Endothelial cell of umbilical vein (primary cell): Measurements from ENCODE around the gene PDIA4. TPM values are rescaled to one million over a fixed set of nuclear protein-coding genes. Genes with fewer than 3 reads are reported as not detected.

ENCODE experiments used
- BruUV-seq: library from RNA; stranded (reverse); fragments of 400-500 nt; replicated peaks from 2 replicates; lab custom pipeline; 2021; lab: Mats Ljungman, UMichigan
- CTCF ChIA-PET: fragments of 300-600, 350-600 bp; sonication (Branson Sonifier 250); formaldehyde crosslinking; loops from one replicate; lab custom pipeline; 2021; ENCODE audit warnings: antibody characterized with exemption, inconsistent platforms; lab: Charles Lee
- POLR2A ChIA-PET: fragments of 300-600, 350-600 bp; sonication (Branson Sonifier 250); formaldehyde crosslinking; loops from one replicate; lab custom pipeline; 2021; ENCODE audit warnings: antibody characterized with exemption, inconsistent platforms; lab: Charles Lee
- DNase-seq: peaks from one replicate; pipeline ENCODE4 v3.0.0-alpha.2; 2011; ENCODE audit warnings: low read depth, low spot score
- FAIRE-seq: peaks from 2 replicates; lab custom pipeline; 2011; peaks lifted over from hg19 to GRCh38; lab: Jason Lieb, UNC
- H2AFZ ChIP-seq: 2 replicates; pipeline ENCODE4 v1.6.0; 2012; ENCODE audit warnings: low read depth, low read length, control low read depth, inconsistent platforms
- H3K27ac ChIP-seq: 2 replicates; pipeline ENCODE4 v1.5.1; 2011; ENCODE audit warnings: low read depth, mild to moderate bottlenecking, control low read depth, low read length, moderate library complexity; ENCODE audit not compliant: insufficient read depth
- H3K27me3 ChIP-seq, 2 experiments: 2 replicates each; pipeline versions ENCODE4 v1.6.0 to v1.6.1; 2011; ENCODE audit warnings: low read length in 2 of 2, mixed read lengths in 1 of 2; ENCODE audit not compliant: control insufficient read depth in 2 of 2, insufficient read depth in 2 of 2
- H3K36me3 ChIP-seq, 2 experiments: 2 replicates in 1 of 2; 3 replicates in 1 of 2; pipeline ENCODE4 v1.5.1; 2011; ENCODE audit warnings: low read length in 2 of 2, mild to moderate bottlenecking in 1 of 2, moderate library complexity in 1 of 2; ENCODE audit not compliant: control insufficient read depth in 2 of 2, insufficient read depth in 2 of 2; ENCODE audit errors: extremely low read depth in 1 of 2
- H3K4me1 ChIP-seq: 3 replicates; pipeline ENCODE4 v1.5.1; 2011; ENCODE audit warnings: mild to moderate bottlenecking, low read length; ENCODE audit not compliant: control insufficient read depth, insufficient read depth; ENCODE audit errors: extremely low read depth
- H3K4me2 ChIP-seq: 2 replicates; pipeline ENCODE4 v1.6.1; 2011; ENCODE audit warnings: low read length, control low read depth, mixed read lengths; ENCODE audit not compliant: insufficient read depth
- H3K4me3 ChIP-seq, 3 experiments: fragments of 200-600 bp in 1 of 3; sonication (generic), shearing (Covaris generic) in 1 of 3; replicated peaks in 1 of 3; 2 replicates each; pipeline ENCODE4 v1.5.1; 2011 to 2016; ENCODE audit warnings: control low read depth in 3 of 3, low read length in 3 of 3, mild to moderate bottlenecking in 2 of 3, inconsistent platforms in 1 of 3, low read depth in 1 of 3, moderate library complexity in 1 of 3; ENCODE audit not compliant: insufficient read depth in 1 of 3
- H3K79me2 ChIP-seq: 2 replicates; pipeline ENCODE4 v1.6.0; 2012; ENCODE audit warnings: low read length, inconsistent platforms; ENCODE audit not compliant: control insufficient read depth, insufficient read depth
- H3K9ac ChIP-seq: replicated peaks from 2 replicates; pipeline ENCODE3; 2011; ENCODE audit warnings: low read length, control low read depth; ENCODE audit not compliant: insufficient read depth; ENCODE audit errors: extremely low read depth
- H3K9me1 ChIP-seq: replicated peaks from 3 replicates; pipeline ENCODE4 v1.6.0; 2011; ENCODE audit warnings: mild to moderate bottlenecking, low read length; ENCODE audit not compliant: control insufficient read depth, insufficient read depth; ENCODE audit errors: extremely low read depth
- H3K9me3 ChIP-seq: replicated peaks from 2 replicates; pipeline ENCODE4 v1.5.1; 2012; ENCODE audit warnings: low read length, inconsistent platforms; ENCODE audit not compliant: control insufficient read depth, insufficient read depth
- H4K20me1 ChIP-seq: replicated peaks from 2 replicates; pipeline ENCODE3; 2011; ENCODE audit warnings: mild to moderate bottlenecking, low read length; ENCODE audit not compliant: control insufficient read depth, insufficient read depth; ENCODE audit errors: extremely low read depth
- EZH2 ChIP-seq: IDR thresholded peaks from 2 replicates; pipeline ENCODE4 v1.6.1; 2012; ENCODE audit warnings: borderline replicate concordance, low read depth, mild to moderate bottlenecking, moderate library complexity, low read length, inconsistent platforms; ENCODE audit not compliant: severe bottlenecking
- FOS ChIP-seq: IDR thresholded peaks from 2 replicates; pipeline ENCODE4 v1.6.1; 2011; ENCODE audit warnings: mild to moderate bottlenecking, low read length, moderate library complexity, borderline replicate concordance; ENCODE audit not compliant: insufficient read depth
- GATA2 ChIP-seq: IDR thresholded peaks from 2 replicates; pipeline ENCODE4 v1.7.0; 2011; ENCODE audit warnings: low read depth, mild to moderate bottlenecking, moderate library complexity, mixed read lengths, low read length; ENCODE audit not compliant: insufficient read length, insufficient read depth
- JUN ChIP-seq: IDR thresholded peaks from 2 replicates; pipeline ENCODE4 v1.6.1; 2011; ENCODE audit warnings: borderline replicate concordance, low read depth; ENCODE audit not compliant: insufficient read length, insufficient read depth
- MYC ChIP-seq: IDR thresholded peaks from one replicate; pipeline ENCODE4 v1.6.1; 2011; ENCODE audit warnings: mild to moderate bottlenecking, low read depth, low read length
- POLR2A ChIP-seq: IDR thresholded peaks from 2 replicates; pipeline ENCODE4 v1.6.1; 2012; ENCODE audit warnings: low read depth, mild to moderate bottlenecking, control low read depth, low read length
- POLR2AphosphoS5 ChIP-seq: IDR thresholded peaks from 2 replicates; pipeline ENCODE4 v1.6.1; 2012; ENCODE audit warnings: low read depth, mild to moderate bottlenecking, control low read depth, low read length, moderate library complexity; ENCODE audit not compliant: insufficient read depth
- dilution Hi-C: fragments of 300-500 bp; cut with MboI; formaldehyde crosslinking; loops from one replicate; pipeline ENCODE4 v1.15.0; 2019; ENCODE audit warnings: low sequenced_read_pairs; ENCODE audit not compliant: extremely low pct_ligation_motif_present
- intact Hi-C: fragments of 100-400 bp; cut with micrococcal nuclease; formaldehyde crosslinking; loops from one replicate; pipeline ENCODE4 v1.10.0; 2022
- polyA plus RNA-seq, 4 experiments: library from polyadenylated mRNA; depleted of rRNA in 3 of 4; stranded (reverse) in 3 of 4; unstranded in 1 of 4; fragments of >200 nt; gene quantifications; 2 replicates each; pipeline versions ENCODE4 v1.2.1 to v1.2.3, GENCODE V29; 2011 to 2012; ENCODE audit warnings: missing spikeins in 1 of 4
- total RNA-seq: library from RNA; stranded (reverse); gene quantifications from 2 replicates; pipeline ENCODE4 v1.2.3, GENCODE V29; 2021
- TF ChIP-seq, protein P1 (sequence below), 2 donors: IDR thresholded peaks; 1 replicate in 1 of 2; 2 replicates in 1 of 2; pipeline ENCODE4 v1.5.1; 2011; ENCODE audit warnings: low read length in 2 of 2, mild to moderate bottlenecking in 2 of 2, moderate library complexity in 2 of 2, control low read depth in 1 of 2, inconsistent platforms in 1 of 2, low read depth in 1 of 2; ENCODE audit not compliant: insufficient read depth in 1 of 2; ENCODE audit errors: extremely low read depth in 1 of 2
- TF ChIP-seq, protein P2 (sequence below): IDR thresholded peaks from 2 replicates; pipeline ENCODE4 v1.6.1; 2011; ENCODE audit not compliant: insufficient read depth, insufficient read length

The PDIA4 gene
- total and polyA plus RNA-seq, 2 donors (not counting 3 experiments of a cell fraction or from before 2014, with no cell fraction given), result 217 to 308 TPM

DNA sequence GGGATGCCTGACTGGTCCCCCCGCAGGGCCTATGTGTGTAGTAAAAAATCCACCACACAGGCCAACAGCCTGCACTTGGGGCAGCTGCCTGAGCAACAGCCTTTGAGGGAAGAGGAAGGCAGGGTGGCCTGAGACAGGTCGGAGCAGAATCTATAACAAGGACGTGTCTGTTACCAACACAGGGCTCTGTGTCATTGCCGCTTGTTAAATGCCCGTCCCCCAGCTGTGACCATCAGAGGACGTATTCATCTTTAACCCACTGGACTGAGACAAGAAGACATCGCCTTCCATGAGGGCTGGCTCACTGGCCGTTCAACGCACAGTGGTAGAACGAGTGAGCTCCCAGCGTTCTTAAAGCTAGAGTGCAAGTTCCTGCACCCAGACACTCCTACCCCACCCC is 7.8 kb downstream of the PDIA4 start:
- no peak for FAIRE-seq
- no peaks in the 10 kb centered on the region for H4K20me1 ChIP-seq
- no peaks in the 10 kb centered on the region for H3K27me3 ChIP-seq
- no peak overlapping the region for H3K9ac ChIP-seq
- no TSS peak for BruUV-seq
- no peak overlapping the region for H3K4me2 ChIP-seq
- no peak overlapping the region for H3K4me3 ChIP-seq
- dilution Hi-C loops (no loop called here), intact Hi-C loops (loop anchor here (10.0 kb wide), 1 partner anchor 474 kb away; the partner anchor contains the start of gene ZNF746)
- ChIA-PET POLR2A (no interaction called here), CTCF (no interaction called here)
- no peaks in the 10 kb centered on the region for H3K9me1 ChIP-seq
- no peak for TF ChIP-seq GATA2
- no peak for TF ChIP-seq EZH2
- no peak for TF ChIP-seq FOS
- TF ChIP-seq, protein P1, sequence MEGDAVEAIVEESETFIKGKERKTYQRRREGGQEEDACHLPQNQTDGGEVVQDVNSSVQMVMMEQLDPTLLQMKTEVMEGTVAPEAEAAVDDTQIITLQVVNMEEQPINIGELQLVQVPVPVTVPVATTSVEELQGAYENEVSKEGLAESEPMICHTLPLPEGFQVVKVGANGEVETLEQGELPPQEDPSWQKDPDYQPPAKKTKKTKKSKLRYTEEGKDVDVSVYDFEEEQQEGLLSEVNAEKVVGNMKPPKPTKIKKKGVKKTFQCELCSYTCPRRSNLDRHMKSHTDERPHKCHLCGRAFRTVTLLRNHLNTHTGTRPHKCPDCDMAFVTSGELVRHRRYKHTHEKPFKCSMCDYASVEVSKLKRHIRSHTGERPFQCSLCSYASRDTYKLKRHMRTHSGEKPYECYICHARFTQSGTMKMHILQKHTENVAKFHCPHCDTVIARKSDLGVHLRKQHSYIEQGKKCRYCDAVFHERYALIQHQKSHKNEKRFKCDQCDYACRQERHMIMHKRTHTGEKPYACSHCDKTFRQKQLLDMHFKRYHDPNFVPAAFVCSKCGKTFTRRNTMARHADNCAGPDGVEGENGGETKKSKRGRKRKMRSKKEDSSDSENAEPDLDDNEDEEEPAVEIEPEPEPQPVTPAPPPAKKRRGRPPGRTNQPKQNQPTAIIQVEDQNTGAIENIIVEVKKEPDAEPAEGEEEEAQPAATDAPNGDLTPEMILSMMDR (IDR thresholded peaks at IDR 0.05; ENCODE audit: extremely low read depth in 1 of 2, insufficient read depth in 1 of 2, low read depth in 1 of 2, low read length in 2 of 2), result no peak
- no peak for TF ChIP-seq MYC
- TF ChIP-seq POLR2AphosphoS5, result no peak
- TF ChIP-seq, protein P2, sequence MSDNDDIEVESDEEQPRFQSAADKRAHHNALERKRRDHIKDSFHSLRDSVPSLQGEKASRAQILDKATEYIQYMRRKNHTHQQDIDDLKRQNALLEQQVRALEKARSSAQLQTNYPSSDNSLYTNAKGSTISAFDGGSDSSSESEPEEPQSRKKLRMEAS, result no peak
- TF ChIP-seq POLR2A, result no peak
- TF ChIP-seq JUN, result no peak
- DNase-seq, result no peak
- no peak overlapping the region for H2AFZ ChIP-seq
- H3K27ac ChIP-seq, result no peak overlapping the region
- no peaks in the 10 kb centered on the region for H3K9me3 ChIP-seq
- H3K79me2 ChIP-seq, result peaks cover 53% of the 10 kb centered on the region
- no peaks in the 10 kb centered on the region for H3K4me1 ChIP-seq
- peaks cover 14 to 23% of the 10 kb centered on the region in 2 experiments for H3K36me3 ChIP-seq
